GM13977 (cell line): ENCODE data around the gene TECPR1.

Experiments
- DNase-seq: peaks from one replicate; pipeline ENCODE4 v3.0.0; 2012; ENCODE audit warnings: low spot score
- CTCF ChIP-seq: IDR thresholded peaks from 2 replicates; pipeline ENCODE4 v1.5.1; 2012; ENCODE audit warnings: mild to moderate bottlenecking, control low read depth; ENCODE audit not compliant: insufficient read depth; ENCODE audit errors: extremely low read depth, missing control alignments
- in situ Hi-C: fragments of 300-500 bp; cut with MboI; formaldehyde crosslinking; loops from one replicate; pipeline ENCODE4 v1.12.0; 2022; ENCODE audit warnings: low sequenced_read_pairs, low pct_unique_long_range_greater_than_20kb, mixed read lengths, inconsistent platforms; ENCODE audit not compliant: unreplicated experiment

Gene TECPR1

GRCh38 chr7:98294798-98295382 is 42.9 kb upstream of the TECPR1 start:
- peak; percentile 84 for DNase-seq
- in situ Hi-C loops = no loop called here
- TF ChIP-seq CTCF = peak; percentile 76

GRCh38 chr7:98294326-98294725 is 42.3 kb upstream of the TECPR1 start:
- no peak for TF ChIP-seq CTCF
- DNase-seq = no peak
- in situ Hi-C loops = no loop called here

- TF ChIP-seq CTCF = no peak
- in situ Hi-C loops = no loop called here
- DNase-seq = no peak
These were observed 41.7 kb upstream of the TECPR1 start for GRCh38 chr7:98293746-98294145.

GRCh38 chr7:98293265-98293664 is 41.2 kb upstream of the TECPR1 start:
- DNase-seq = no peak
- in situ Hi-C loops = no loop called here
- TF ChIP-seq CTCF = no peak

GRCh38 chr7:98291717-98292116 is 39.7 kb upstream of the TECPR1 start:
- in situ Hi-C loops = no loop called here
- peak; percentile 41 for TF ChIP-seq CTCF
- DNase-seq = no peak

GRCh38 chr7:98289333-98289875 is 37.4 kb upstream of the TECPR1 start:
- in situ Hi-C loops = no loop called here
- no peak for DNase-seq
- TF ChIP-seq CTCF = no peak
